ENCODE results near the gene TESK1.
"Not testable (repeated sequence)": the region's sequence is repeated elsewhere in the genome, so short reads cannot be mapped to it uniquely, and the experiment has no call there.

The TESK1 gene

GRCh38 chr9:35635730-35636129 lies 30.7 kb downstream of the TESK1 start:
- Histone ChIP-seq H3K4me2 (ENCODE audit: low read length) (no peak overlapping the region), H2BK5ac (ENCODE audit: low read length) (no peak overlapping the region), H4K5ac (ENCODE audit: low read length) (no peak overlapping the region)

GRCh38 chr9:35636135-35636876 lies 31.2 kb downstream of the TESK1 start:
- Histone ChIP-seq H4K8ac (ENCODE audit: low read depth, low read length) (no peak overlapping the region), H3K27ac (ENCODE audit: low read depth, low read length) (no peak overlapping the region), H3K23ac (ENCODE audit: low read length) (no peak overlapping the region), H2AK5ac (ENCODE audit: low read length) (no peak overlapping the region), H3K27me3 (ENCODE audit: insufficient read depth, low read length, poor library complexity) (no peaks in the 10 kb centered on the region), H2BK15ac (replicated peaks; ENCODE audit: low read depth) (no peak overlapping the region), H3K79me1 (ENCODE audit: low read length) (no peaks in the 10 kb centered on the region), H2BK5ac (ENCODE audit: low read length) (no peak overlapping the region), H3K18ac (ENCODE audit: low read length) (no peak overlapping the region), H3K4me1 (ENCODE audit: control insufficient read depth, low read depth, low read length) (no peaks in the 10 kb centered on the region), H3K56ac (ENCODE audit: low read length) (no peak overlapping the region), H3K4ac (ENCODE audit: low read depth, low read length) (no peak overlapping the region), H4K5ac (ENCODE audit: low read length) (no peak overlapping the region), H3K9ac (ENCODE audit: low read length) (no peak overlapping the region), H3K79me2 (ENCODE audit: control insufficient read depth, insufficient read depth, low read length) (no peaks in the 10 kb centered on the region), H3K36me3 (ENCODE audit: control insufficient read depth, insufficient read depth, low read length) (no peaks in the 10 kb centered on the region), H2BK120ac (ENCODE audit: low read depth, low read length) (no peak overlapping the region), H3K4me2 (ENCODE audit: low read length) (no peak overlapping the region), H3K4me3 (ENCODE audit: low read length) (no peak overlapping the region)
- DNase-seq, result no peak
- no CpG with 5 or more reads among the region's 9 CpGs for WGBS (ENCODE audit: extremely low coverage, insufficient coverage, low lambda C conversion rate)

More at GRCh38 chr9:35635730-35636129, 30.7 kb downstream of the TESK1 start:
- H3K4ac ChIP-seq (ENCODE audit: low read depth, low read length), result no peak overlapping the region
- H3K36me3 ChIP-seq (ENCODE audit: control insufficient read depth, insufficient read depth, low read length), result no peaks in the 10 kb centered on the region
- H3K79me2 ChIP-seq (ENCODE audit: control insufficient read depth, insufficient read depth, low read length), result no peaks in the 10 kb centered on the region
- no peak overlapping the region for H3K9ac ChIP-seq (ENCODE audit: low read length)
- H3K4me3 ChIP-seq (ENCODE audit: low read length), result no peak overlapping the region
- H4K8ac ChIP-seq (ENCODE audit: low read depth, low read length), result no peak overlapping the region
- H2BK120ac ChIP-seq (ENCODE audit: low read depth, low read length), result no peak overlapping the region
- H3K79me1 ChIP-seq (ENCODE audit: low read length), result no peaks in the 10 kb centered on the region
- H3K23ac ChIP-seq (ENCODE audit: low read length), result no peak overlapping the region
- H2AK5ac ChIP-seq (ENCODE audit: low read length), result no peak overlapping the region
- H2BK15ac ChIP-seq (replicated peaks; ENCODE audit: low read depth), result no peak overlapping the region
- H3K27me3 ChIP-seq (ENCODE audit: insufficient read depth, low read length, poor library complexity), result no peaks in the 10 kb centered on the region
- H3K56ac ChIP-seq (ENCODE audit: low read length), result no peak overlapping the region
- no peaks in the 10 kb centered on the region for H3K4me1 ChIP-seq (ENCODE audit: control insufficient read depth, low read depth, low read length)
- DNase-seq, result no peak
- H3K18ac ChIP-seq (ENCODE audit: low read length), result no peak overlapping the region
- no peak overlapping the region for H3K27ac ChIP-seq (ENCODE audit: low read depth, low read length)

- not testable (repeated sequence) for H3K4me2 ChIP-seq (ENCODE audit: low read length); H3K23ac ChIP-seq (ENCODE audit: low read length); H3K18ac ChIP-seq (ENCODE audit: low read length); H3K27me3 ChIP-seq (ENCODE audit: insufficient read depth, low read length, poor library complexity); H2AK5ac ChIP-seq (ENCODE audit: low read length); DNase-seq; H2BK5ac ChIP-seq (ENCODE audit: low read length); H3K36me3 ChIP-seq (ENCODE audit: control insufficient read depth, insufficient read depth, low read length); H3K4ac ChIP-seq (ENCODE audit: low read depth, low read length); H2BK15ac ChIP-seq (replicated peaks; ENCODE audit: low read depth); H4K5ac ChIP-seq (ENCODE audit: low read length); H3K79me1 ChIP-seq (ENCODE audit: low read length); H3K27ac ChIP-seq (ENCODE audit: low read depth, low read length); H3K4me3 ChIP-seq (ENCODE audit: low read length); H3K9ac ChIP-seq (ENCODE audit: low read length); H3K4me1 ChIP-seq (ENCODE audit: control insufficient read depth, low read depth, low read length); H2BK120ac ChIP-seq (ENCODE audit: low read depth, low read length); H3K56ac ChIP-seq (ENCODE audit: low read length); H4K8ac ChIP-seq (ENCODE audit: low read depth, low read length); H3K79me2 ChIP-seq (ENCODE audit: control insufficient read depth, insufficient read depth, low read length)
- WGBS (ENCODE audit: extremely low coverage, insufficient coverage, low lambda C conversion rate), result 100% methylated on average over 2 of the region's 6 CpGs
Measured at GRCh38 chr9:35636877-35637246, 31.8 kb downstream of the TESK1 start.

- H3K4ac ChIP-seq (ENCODE audit: low read depth, low read length); H4K8ac ChIP-seq (ENCODE audit: low read depth, low read length); H3K27ac ChIP-seq (ENCODE audit: low read depth, low read length); H3K4me2 ChIP-seq (ENCODE audit: low read length); H2BK5ac ChIP-seq (ENCODE audit: low read length); H3K18ac ChIP-seq (ENCODE audit: low read length); H2BK15ac ChIP-seq (replicated peaks; ENCODE audit: low read depth); DNase-seq; H2AK5ac ChIP-seq (ENCODE audit: low read length); H3K9ac ChIP-seq (ENCODE audit: low read length); H3K79me2 ChIP-seq (ENCODE audit: control insufficient read depth, insufficient read depth, low read length); H3K23ac ChIP-seq (ENCODE audit: low read length); H3K4me3 ChIP-seq (ENCODE audit: low read length); H3K56ac ChIP-seq (ENCODE audit: low read length); H3K36me3 ChIP-seq (ENCODE audit: control insufficient read depth, insufficient read depth, low read length); H3K27me3 ChIP-seq (ENCODE audit: insufficient read depth, low read length, poor library complexity); H4K5ac ChIP-seq (ENCODE audit: low read length); H3K79me1 ChIP-seq (ENCODE audit: low read length); H3K4me1 ChIP-seq (ENCODE audit: control insufficient read depth, low read depth, low read length); H2BK120ac ChIP-seq (ENCODE audit: low read depth, low read length): not testable (repeated sequence)
- WGBS (ENCODE audit: extremely low coverage, insufficient coverage, low lambda C conversion rate), result no CpG with 5 or more reads among the region's 9 CpGs
Measured at GRCh38 chr9:35637427-35637955, 32.4 kb downstream of the TESK1 start.

- not testable (repeated sequence) for H3K4me3 ChIP-seq (ENCODE audit: low read length); H3K4me2 ChIP-seq (ENCODE audit: low read length); H3K23ac ChIP-seq (ENCODE audit: low read length); H4K5ac ChIP-seq (ENCODE audit: low read length); DNase-seq; H4K8ac ChIP-seq (ENCODE audit: low read depth, low read length); H3K4me1 ChIP-seq (ENCODE audit: control insufficient read depth, low read depth, low read length); H2BK120ac ChIP-seq (ENCODE audit: low read depth, low read length); H3K56ac ChIP-seq (ENCODE audit: low read length); H3K9ac ChIP-seq (ENCODE audit: low read length); H3K79me2 ChIP-seq (ENCODE audit: control insufficient read depth, insufficient read depth, low read length); H2BK5ac ChIP-seq (ENCODE audit: low read length); H3K79me1 ChIP-seq (ENCODE audit: low read length); H3K4ac ChIP-seq (ENCODE audit: low read depth, low read length); H3K36me3 ChIP-seq (ENCODE audit: control insufficient read depth, insufficient read depth, low read length); H3K18ac ChIP-seq (ENCODE audit: low read length); H3K27me3 ChIP-seq (ENCODE audit: insufficient read depth, low read length, poor library complexity); H2AK5ac ChIP-seq (ENCODE audit: low read length); H3K27ac ChIP-seq (ENCODE audit: low read depth, low read length); H2BK15ac ChIP-seq (replicated peaks; ENCODE audit: low read depth)
- WGBS (ENCODE audit: extremely low coverage, insufficient coverage, low lambda C conversion rate), result no CpG with 5 or more reads among the region's 8 CpGs
Measured at GRCh38 chr9:35638751-35639150, 33.7 kb downstream of the TESK1 start.

- H2BK5ac ChIP-seq (ENCODE audit: low read length); H3K9ac ChIP-seq (ENCODE audit: low read length); H2AK5ac ChIP-seq (ENCODE audit: low read length); H3K36me3 ChIP-seq (ENCODE audit: control insufficient read depth, insufficient read depth, low read length); DNase-seq; H2BK120ac ChIP-seq (ENCODE audit: low read depth, low read length); H3K27ac ChIP-seq (ENCODE audit: low read depth, low read length); H3K4me3 ChIP-seq (ENCODE audit: low read length); H2BK15ac ChIP-seq (replicated peaks; ENCODE audit: low read depth); H3K56ac ChIP-seq (ENCODE audit: low read length); H3K79me2 ChIP-seq (ENCODE audit: control insufficient read depth, insufficient read depth, low read length); H3K27me3 ChIP-seq (ENCODE audit: insufficient read depth, low read length, poor library complexity); H4K8ac ChIP-seq (ENCODE audit: low read depth, low read length); H3K79me1 ChIP-seq (ENCODE audit: low read length); H3K18ac ChIP-seq (ENCODE audit: low read length); H3K4me2 ChIP-seq (ENCODE audit: low read length); H3K23ac ChIP-seq (ENCODE audit: low read length); H4K5ac ChIP-seq (ENCODE audit: low read length); H3K4me1 ChIP-seq (ENCODE audit: control insufficient read depth, low read depth, low read length); H3K4ac ChIP-seq (ENCODE audit: low read depth, low read length): not testable (repeated sequence)
- no CpG with 5 or more reads among the region's 1 CpG for WGBS (ENCODE audit: extremely low coverage, insufficient coverage, low lambda C conversion rate)
Measured at GRCh38 chr9:35639225-35639624, 34.2 kb downstream of the TESK1 start.

All from mesendoderm (in vitro differentiated cells).